Measurements from ENCODE around the gene LGR5.
A peak's percentile ranks its signal among the peaks of the same experiment; 100 is the strongest.

Gene LGR5

DNA sequence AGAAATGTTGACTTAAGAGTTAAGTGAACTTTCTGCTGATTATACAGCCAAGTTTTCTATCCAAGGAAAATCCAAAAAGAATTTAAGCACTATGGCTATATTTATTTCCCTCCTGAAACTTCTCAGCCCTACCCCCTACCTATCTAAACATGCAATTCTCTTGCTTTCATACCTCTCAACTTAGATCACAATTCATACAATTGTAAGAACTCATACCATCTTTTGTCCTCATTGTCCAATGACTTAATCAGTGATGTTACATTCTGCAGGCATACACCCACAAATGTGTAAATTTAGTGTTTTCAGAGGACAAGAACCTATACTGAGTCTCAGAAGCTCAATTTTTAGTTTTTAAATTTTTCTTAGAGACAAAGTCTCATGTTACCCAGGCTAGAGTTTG is 161.9 kb downstream of the LGR5 start:
- no peak for DNase-seq

DNA sequence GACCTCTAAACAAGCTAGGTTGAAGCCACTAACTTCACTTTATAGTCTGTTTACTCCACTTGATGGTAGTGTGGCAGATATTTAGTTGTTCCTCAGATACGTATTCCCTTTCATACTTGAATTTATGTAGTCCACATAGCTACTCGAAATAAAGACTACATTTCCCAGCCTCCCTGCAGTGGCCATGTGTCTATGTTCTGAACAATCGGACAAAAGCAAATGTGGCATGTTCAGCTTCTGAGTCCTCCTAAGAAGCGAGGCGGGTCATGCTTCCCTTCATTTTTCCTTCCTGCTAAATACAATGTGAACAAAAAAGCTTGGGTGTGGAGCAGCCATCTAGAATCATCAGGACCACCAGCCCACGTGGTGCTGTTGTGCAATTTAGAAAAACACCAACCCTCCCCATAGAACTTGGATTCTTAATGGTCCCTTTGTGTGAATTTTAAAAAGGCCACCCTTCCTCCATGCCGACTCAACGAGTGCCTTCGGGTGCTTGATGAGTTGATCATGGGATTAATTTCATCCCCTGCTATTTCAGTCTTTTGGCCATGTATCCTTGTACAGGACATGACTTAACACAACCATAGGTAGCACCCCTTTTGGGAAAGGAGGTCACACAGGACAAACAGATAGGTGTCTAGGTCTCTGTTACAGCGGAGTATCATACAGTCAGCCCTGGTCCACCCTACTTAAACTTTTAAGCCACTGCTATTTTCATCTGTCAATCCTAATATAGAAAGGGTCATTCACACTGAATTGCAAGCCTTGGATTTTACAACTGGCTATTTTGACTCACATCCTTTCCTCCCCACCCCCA is 163.4 kb downstream of the LGR5 start:
- DNase-seq = no peak

DNA sequence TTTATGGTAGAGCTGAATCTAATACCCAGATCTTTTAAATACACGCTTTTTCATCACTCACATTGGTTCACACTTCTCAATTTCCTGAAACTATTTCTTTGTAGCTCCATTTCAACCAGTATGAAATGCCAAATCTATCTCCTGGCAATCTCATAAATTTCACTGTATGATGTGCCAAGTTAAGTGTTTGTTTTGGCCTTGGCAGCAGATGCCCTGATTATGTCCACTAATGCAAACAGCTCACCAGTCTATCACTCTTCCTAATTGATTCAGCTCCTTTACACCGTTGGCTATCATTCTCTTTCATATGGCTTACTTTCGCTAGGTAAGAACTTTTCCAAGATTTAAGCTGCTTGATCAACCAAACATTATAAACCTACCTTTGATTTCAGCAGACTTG is 165.4 kb downstream of the LGR5 start:
- peak; percentile 48 to 76 for DNase-seq

DNA sequence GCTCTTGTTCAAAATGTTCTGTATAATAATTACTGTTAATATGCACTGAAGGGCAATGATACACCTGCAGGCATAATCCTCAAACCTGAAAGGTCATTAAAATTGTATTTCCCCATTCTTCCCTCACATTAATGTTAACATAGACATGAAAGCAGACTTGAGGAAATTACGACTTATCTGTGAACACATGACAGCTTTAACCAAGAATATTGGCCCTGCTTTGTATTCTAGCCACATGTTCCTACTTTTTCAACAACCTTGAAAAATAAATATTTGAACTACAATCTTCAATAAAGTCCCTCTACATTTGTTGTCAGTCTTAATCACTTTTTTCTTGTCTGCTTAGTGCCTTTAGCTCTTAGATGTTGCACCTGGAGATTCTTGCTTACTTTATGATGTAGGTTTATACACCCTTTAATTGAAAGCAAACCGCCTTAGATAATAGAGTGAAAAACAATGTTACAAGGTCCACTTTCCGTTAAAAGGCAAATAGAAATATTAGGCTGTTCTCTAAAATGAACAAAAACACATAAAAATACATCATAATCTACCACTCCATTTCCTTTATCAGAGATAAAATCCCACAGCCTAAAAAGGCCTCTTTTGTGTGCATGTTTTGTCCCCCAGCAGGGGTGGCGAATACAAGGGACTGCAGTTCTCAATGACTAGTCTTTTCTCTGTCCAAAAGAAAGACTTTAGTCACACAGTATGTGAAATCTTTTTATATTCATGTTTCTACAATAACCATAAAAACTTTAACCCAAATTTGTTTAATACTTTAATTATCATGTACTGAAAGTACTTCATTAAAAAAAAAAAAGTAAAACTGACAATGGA is 168.1 kb downstream of the LGR5 start:
- no peak for DNase-seq

DNA sequence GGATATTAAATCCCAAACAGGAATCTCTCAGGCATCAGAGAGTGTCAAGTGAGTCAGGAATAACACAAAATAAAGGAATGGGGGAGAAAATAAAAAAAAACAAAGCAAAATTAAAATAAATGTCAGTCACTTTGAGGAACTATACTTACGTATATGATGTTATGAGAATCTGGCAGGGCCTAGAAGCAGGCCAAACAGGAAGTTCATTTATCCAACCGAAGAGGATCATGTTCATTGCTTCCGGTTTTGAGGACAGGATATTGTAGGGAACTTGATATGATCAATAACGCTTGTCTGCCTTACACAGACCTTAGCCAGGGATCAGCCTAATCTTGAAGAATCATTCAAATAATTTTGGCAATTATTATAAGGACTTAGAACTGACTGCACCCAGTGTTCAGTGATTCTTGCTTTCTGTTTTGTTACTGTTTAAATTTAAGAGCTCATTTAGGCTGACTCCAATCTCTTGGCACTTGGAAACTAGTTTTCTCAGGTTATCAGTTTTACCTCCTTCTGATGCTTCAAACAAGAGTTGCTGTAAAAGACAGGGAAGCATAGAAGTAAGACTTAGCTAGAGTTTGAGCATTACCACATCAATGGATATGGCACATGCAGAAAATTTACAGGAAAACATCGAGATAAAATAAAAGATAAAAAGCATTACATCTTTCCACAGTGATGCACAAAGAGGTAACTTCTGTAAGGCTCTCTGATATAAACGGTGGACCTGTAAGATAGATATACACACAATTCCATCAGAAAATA is 170.6 kb downstream of the LGR5 start:
- DNase-seq = no peak

DNA sequence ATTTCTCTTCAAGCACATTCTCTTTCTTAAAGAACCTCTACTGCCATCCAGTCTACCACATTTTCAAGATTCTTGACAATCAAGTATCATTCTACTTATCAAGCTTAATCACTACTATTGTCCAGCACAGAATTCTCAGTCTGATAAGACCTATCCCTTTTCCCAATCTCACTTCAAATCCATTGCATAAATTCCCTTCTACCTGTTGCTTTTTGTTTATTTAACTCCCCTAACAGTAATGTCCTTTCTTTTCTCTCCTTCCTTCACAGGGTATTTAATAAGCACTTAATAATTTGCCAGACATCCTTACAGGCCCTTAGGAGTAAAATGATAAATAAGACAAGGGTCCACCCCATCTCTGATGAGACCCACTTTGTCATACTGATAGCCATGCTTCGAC is 182.3 kb downstream of the LGR5 start:
- no peak for DNase-seq

DNA sequence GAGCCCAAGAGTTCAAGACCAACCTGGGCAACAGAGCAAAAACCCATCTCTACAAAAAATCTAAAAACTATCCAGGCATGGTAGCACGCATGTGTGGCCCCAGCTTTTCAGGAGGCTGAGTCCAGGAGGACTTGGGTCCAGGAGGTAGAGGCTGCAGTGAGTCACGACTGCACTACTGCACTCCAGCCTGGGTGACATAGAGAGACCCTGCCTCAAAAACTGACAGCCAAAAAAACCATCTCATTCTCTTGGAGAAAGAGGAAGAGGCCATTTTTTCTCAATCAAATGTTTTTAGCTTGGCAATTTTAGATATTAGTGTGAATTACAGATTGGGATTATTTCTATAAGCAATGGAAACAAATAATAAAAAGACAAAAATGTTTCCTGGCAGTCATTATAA is 185.9 kb downstream of the LGR5 start:
- no peak for DNase-seq

DNA sequence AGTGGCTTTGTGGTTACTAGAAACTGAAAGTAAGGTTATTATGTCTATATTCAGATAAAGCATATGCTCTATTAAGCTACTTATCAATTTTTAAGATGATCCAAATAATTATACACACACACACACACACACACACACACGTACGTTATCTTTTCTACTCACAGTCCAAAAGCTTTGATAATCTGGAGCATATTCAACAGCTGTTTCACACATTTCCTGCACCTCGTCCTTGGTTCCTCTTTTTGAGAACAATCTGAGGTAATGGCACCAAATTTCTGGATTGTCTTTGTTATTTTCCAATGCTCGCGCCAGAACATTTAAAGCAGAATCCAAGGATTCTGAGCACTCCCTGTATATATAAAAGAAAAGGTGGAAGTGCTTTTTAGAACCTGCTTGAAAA is 186.5 kb downstream of the LGR5 start:
- no peak for DNase-seq

DNA sequence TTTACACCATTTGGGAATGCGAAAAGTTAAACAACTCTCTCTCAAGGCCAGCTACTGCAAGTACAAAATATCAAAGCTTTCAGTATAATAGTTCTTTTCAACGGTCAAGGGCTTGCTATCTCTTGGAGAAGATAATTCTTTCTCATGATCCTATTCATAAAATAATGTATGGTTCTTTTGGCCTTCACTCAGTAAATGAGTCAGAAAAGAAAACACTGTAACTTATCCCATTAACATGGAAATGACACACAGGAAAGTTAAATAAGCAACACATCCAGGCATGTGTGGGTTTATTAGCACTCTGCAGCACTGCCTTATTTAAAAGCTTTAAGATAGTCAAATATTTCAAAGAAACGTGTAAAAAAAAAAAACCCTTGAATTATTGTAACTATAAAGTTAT is 187.2 kb downstream of the LGR5 start:
- no peak for DNase-seq

DNA sequence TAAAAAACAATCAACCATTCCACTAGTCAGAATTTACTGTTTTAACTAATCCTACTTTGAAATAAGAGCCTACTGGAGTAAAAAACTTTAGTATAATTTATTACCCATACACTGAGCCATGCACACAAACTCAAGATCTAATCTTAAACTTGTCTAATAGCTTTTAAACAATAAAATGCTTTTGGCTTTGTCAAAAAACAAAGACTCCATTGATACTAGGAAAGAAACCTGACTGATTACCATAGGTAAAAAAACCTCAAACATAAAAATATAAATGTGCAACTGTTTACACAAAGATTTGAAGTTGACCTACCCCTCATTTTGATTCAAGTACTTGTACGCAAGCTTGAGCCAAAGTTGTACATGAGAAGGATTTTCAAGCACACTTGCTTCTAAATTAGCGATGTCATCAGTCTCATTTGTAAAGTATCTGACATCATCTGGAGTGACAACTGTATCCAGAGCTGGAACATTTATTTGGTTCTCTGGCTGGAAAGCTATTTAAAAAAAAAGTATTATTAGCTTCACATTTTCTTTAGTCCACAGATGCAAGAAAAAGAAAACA is 187.9 kb downstream of the LGR5 start:
- no peak for DNase-seq

All from SHP77 (cell line).